ENCODE data around the gene CRADD. TPM values are rescaled to one million over a fixed set of nuclear protein-coding genes. Genes with fewer than 3 reads are reported as not detected.

Gene CRADD
- total RNA-seq, 2 donors from 2014 or later = 7.7 to 9.1 TPM

DNA sequence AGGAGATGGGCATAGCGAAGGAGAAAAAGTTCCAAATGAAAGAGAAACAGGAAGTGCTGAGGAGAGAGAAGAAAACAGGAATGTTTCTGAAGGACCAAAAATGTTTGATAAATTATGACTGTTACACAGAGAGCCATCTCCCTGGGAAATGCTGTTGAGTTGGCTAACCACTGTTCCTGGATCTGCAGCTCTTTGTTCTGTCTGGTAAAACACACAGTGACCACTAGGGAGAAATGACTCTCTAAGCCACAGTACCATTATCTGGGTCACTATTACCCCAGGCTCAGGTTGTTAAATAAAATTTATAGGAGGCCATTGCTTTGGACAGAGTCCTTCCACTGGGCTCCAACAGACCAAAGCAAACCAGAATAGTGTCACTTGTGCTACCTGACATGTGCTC is 219.3 kb downstream of the CRADD start:
- Mint-ChIP-seq H3K27ac (no peak overlapping the region), H3K27me3 (ENCODE audit: insufficient read depth) (no peaks in the 10 kb centered on the region), H3K9me3 (no peaks in the 10 kb centered on the region), H3K4me3 (no peak overlapping the region), H3K4me1 (peaks cover 20% of the 10 kb centered on the region), H3K36me3 (ENCODE audit: low read depth) (no peaks in the 10 kb centered on the region)
- Histone ChIP-seq H3K36me3 (ENCODE audit: control insufficient read depth, insufficient read depth, low read length) (no peaks in the 10 kb centered on the region), H3K4me3 (ENCODE audit: low read length) (no peak overlapping the region), H3K4me1 (ENCODE audit: control insufficient read depth, insufficient read depth, low read length) (peaks cover 7% of the 10 kb centered on the region), H3K9me3 (ENCODE audit: control insufficient read depth, low read length) (no peaks in the 10 kb centered on the region), H3K27ac (ENCODE audit: low read depth, low read length) (no peak overlapping the region), H3K27me3 (ENCODE audit: control insufficient read depth, insufficient read depth, low read length, poor library complexity, severe bottlenecking) (no peaks in the 10 kb centered on the region), H3K9ac (ENCODE audit: extremely low read depth, low read length, poor library complexity, severe bottlenecking) (no peak overlapping the region)
- peak; percentile 69 for TF ChIP-seq CTCF (conservative IDR thresholded peaks at IDR 0.05)
- WGBS, 2 experiments (ENCODE audit: insufficient coverage in 1 of 2, insufficient read length in 1 of 2) = 96 to 100% methylated on average over 1 of the region's 1 CpG
- DNase-seq = no peak

DNA sequence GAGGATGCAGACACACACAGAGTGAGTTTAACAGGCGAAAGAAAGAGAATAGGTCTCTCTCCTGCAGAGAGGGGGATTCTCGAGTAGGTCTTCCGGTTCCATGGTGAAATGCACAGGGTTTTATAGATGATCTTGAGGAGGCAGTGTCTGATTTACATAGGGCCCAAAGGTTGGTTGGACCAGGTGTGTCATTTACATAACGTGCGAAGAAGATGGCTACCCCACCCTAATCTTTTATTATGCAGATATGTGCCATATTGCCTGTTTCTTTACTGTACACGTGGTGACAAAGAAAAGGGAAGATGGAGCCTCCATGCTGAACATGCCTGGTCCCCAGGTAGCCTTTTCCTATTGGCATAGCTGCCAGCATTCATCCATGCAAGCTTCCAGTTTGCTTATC is 219.8 kb downstream of the CRADD start:
- no peak overlapping the region for H3K4me3 ChIP-seq (ENCODE audit: low read length)
- H3K27me3 ChIP-seq (ENCODE audit: control insufficient read depth, insufficient read depth, low read length, poor library complexity, severe bottlenecking) = no peaks in the 10 kb centered on the region
- no peak overlapping the region for H3K9ac ChIP-seq (ENCODE audit: extremely low read depth, low read length, poor library complexity, severe bottlenecking)
- no peaks in the 10 kb centered on the region for H3K9me3 ChIP-seq (ENCODE audit: control insufficient read depth, low read length)
- H3K4me3 Mint-ChIP-seq = no peak overlapping the region
- no peak for TF ChIP-seq CTCF (conservative IDR thresholded peaks at IDR 0.05)
- no peak overlapping the region for H3K27ac ChIP-seq (ENCODE audit: low read depth, low read length)
- no peaks in the 10 kb centered on the region for H3K36me3 Mint-ChIP-seq (ENCODE audit: low read depth)
- H3K9me3 Mint-ChIP-seq = peaks cover under 1% of the 10 kb centered on the region
- H3K27me3 Mint-ChIP-seq (ENCODE audit: insufficient read depth) = no peaks in the 10 kb centered on the region
- 90 to 100% methylated on average over 1 to 6 of the region's 6 CpGs for WGBS, 2 experiments (ENCODE audit: insufficient coverage in 1 of 2, insufficient read length in 1 of 2)
- H3K4me1 ChIP-seq (ENCODE audit: control insufficient read depth, insufficient read depth, low read length) = peaks cover 7% of the 10 kb centered on the region
- peaks cover 20% of the 10 kb centered on the region for H3K4me1 Mint-ChIP-seq
- DNase-seq = no peak
- H3K27ac Mint-ChIP-seq = no peak overlapping the region
- H3K36me3 ChIP-seq (ENCODE audit: control insufficient read depth, insufficient read depth, low read length) = no peaks in the 10 kb centered on the region

GRCh38 chr12:93901739-93902138 is 224.6 kb downstream of the CRADD start:
- DNase-seq = no peak

More at GRCh38 chr12:93901739-93902138, 224.6 kb downstream of the CRADD start:
- Histone ChIP-seq H3K27ac (ENCODE audit: low read depth, low read length) (no peak overlapping the region), H3K9ac (ENCODE audit: extremely low read depth, low read length, poor library complexity, severe bottlenecking) (no peak overlapping the region), H3K27me3 (ENCODE audit: control insufficient read depth, insufficient read depth, low read length, poor library complexity, severe bottlenecking) (no peaks in the 10 kb centered on the region), H3K4me1 (ENCODE audit: control insufficient read depth, insufficient read depth, low read length) (no peaks in the 10 kb centered on the region), H3K4me3 (ENCODE audit: low read length) (no peak overlapping the region), H3K36me3 (ENCODE audit: control insufficient read depth, insufficient read depth, low read length) (no peaks in the 10 kb centered on the region), H3K9me3 (ENCODE audit: control insufficient read depth, low read length) (peaks cover 11% of the 10 kb centered on the region)
- H3K4me3 Mint-ChIP-seq = no peak overlapping the region
- peaks cover 13% of the 10 kb centered on the region for H3K9me3 Mint-ChIP-seq
- H3K36me3 Mint-ChIP-seq (ENCODE audit: low read depth) = peaks cover 3% of the 10 kb centered on the region
- no peaks in the 10 kb centered on the region for H3K27me3 Mint-ChIP-seq (ENCODE audit: insufficient read depth)
- no peak for TF ChIP-seq CTCF (conservative IDR thresholded peaks at IDR 0.05)
- H3K27ac Mint-ChIP-seq = no peak overlapping the region
- WGBS, 2 experiments (ENCODE audit: insufficient coverage in 1 of 2, insufficient read length in 1 of 2) = 94% methylated on average over 2 to 3 of the region's 3 CpGs
- peaks cover 5% of the 10 kb centered on the region for H3K4me1 Mint-ChIP-seq
